Skin epidermis (tissue), 12 donors: ENCODE results near the gene DCTD.

Source experiments
- H3K27ac ChIP-seq, 21 experiments: fragments of 200-600 bp; sonication (generic) in 11 of 21; one replicate each; pipeline ENCODE4 v1.5.0; 2020; ENCODE audit warnings: mild to moderate bottlenecking in 3 of 21, inconsistent platforms in 2 of 21, moderate library complexity in 2 of 21
- H3K4me3 ChIP-seq, 7 experiments: fragments of 200-600 bp; sonication (generic) in 2 of 7; one replicate each; pipeline ENCODE4 v1.5.0; 2020; ENCODE audit warnings: inconsistent platforms in 2 of 7, mild to moderate bottlenecking in 2 of 7, moderate library complexity in 1 of 7

The DCTD gene

DNA sequence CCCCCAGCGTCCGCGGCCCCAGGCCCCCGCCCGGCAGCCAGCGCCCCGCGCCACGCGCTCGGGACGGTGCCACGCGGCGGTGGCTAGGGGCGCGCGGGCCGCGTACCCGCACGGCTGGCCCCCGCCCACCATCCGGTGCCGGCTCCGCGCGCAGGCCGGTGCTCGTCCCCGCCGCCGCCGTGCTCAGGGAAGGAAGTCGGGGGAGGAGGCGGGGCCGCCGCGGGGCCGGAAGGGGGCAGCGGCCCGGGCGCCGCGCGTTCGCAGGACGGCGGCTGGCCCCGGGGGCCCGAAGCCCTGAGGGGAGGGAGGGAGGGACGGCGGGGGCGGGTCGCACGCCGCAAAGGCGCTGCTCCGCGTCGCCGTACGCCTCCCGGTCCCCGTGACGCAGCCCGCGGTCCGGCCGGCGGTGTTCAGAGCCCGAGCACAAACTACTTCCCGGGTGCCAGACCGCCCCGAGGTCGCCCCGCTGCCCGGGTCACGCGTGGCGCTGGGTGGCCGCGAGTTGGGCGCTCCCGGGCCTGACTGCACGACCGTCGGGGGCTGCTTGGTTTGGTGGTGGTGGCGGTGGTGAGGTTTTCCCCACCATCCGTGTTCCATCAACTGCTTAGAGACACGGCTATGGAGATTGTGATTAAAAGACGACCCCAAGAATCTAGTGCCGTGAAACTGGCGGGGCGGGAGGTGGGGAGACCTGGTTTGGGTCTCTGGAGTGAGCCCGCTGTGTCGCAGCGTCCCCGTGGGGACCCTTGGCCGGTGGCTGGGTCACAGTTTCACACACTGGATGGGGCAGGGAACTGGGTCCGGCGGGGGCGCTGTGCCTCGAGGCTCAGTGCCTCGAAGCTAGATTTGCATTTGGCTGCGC, at the start of gene DCTD:
DCTD (minus strand) TSS at position 205 of the 862 bp plus-strand sequence. CDS start 1,818 bp downstream, outside the sequence.
- Histone ChIP-seq H3K27ac (peak within 1 kb of the TSS; percentile 89 to 99 (median 96)), H3K4me3 (peak within 1 kb of the TSS; percentile 53 to 85 (median 64))

- Histone ChIP-seq H3K4me3 (no peak overlapping the region), H3K27ac (no peak overlapping the region)
These were observed 43.6 kb upstream of the DCTD start for GRCh38 chr4:182960746-182961145.

DNA sequence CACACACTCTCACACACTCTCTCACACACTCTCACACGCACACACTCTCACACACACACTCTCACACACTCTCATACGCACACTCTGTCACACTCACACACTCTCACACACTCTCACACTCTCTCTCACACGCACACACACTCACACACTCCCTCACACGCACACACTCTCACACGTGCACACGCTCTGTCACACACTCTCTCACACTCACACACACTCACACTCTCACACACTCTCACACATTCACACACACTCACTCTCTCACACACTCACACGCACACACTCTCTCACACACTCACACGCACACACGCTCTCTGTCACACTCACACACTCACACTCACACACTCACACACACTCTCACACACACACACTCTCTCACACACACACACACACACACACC, 43.0 kb upstream of the DCTD start:
- Histone ChIP-seq H3K27ac (no peak overlapping the region), H3K4me3 (no peak overlapping the region)

DNA sequence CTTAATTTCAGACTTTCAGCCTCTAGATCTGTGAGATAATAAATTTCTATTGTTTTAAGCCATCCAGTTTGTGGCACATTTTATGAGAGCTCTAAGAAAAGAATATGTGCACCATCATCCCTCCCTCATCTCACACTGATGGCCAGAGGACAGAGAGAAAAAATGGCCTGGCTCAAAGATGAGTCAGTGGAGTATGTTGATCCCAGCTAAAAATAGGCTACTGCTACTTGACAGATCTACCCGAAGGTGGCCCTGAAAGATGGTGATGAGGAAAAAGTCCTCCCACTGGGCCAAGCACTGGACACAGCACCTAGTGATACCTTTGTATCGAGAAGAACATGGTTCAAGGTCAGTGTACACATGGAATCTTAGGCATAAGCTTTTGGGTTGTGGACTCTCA, 38.2 kb upstream of the DCTD start:
- H3K4me3 ChIP-seq: no peak overlapping the region
- no peak overlapping the region for H3K27ac ChIP-seq

DNA sequence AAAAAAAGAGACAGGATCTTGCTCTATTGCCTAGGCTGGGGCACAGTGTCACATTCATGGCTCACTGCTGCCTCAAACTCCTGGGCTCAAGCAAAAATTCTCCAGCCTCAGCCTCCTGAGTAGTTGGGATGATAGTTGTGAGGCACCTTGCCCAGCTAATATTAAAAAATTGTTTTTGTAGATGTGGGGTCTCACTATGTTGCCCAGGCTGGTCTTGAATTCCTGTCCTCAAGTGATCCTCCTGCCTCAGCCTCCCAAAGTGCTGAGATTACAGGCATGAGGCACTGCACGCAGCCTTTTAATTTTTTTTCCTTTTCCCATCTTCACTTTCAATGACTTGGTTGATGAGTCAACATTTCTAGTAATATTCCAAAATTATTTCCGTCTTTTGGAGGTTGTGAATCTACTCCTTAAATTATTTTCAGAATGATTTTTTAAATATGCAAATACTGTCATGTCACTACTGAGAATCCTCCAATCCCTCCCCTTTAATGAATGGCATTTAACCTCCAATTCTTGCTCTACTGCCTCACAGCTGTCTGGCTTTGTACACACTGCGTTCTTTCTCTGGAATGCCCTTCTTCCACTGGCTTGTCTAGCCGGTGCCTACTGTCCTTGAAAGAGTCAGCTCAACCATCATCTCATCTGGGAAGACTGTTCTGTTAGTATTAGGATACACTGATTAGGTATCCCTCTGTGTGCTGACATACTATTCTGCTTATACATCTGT, 27.5 kb upstream of the DCTD start:
- Histone ChIP-seq H3K4me3 (no peak overlapping the region), H3K27ac (no peak overlapping the region)

DNA sequence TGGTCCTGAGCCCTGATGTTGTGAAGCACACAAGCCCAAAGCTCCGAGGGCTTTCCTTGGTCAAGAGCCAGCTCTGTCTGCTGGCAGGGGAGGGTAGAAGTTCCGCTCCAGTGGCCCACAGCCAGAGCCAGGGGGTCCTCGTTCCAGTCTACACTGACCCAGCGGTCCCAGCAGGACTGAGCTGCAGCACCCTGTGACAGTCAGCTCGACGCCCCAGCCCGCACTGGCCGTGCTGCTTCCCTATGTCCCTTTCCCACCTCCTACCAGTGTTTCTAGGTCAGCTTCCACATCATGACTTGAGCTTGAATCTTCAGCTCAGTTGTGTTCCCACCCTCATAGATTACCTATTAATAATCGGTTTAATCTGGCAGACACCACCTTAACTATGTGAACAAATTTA, 22.5 kb upstream of the DCTD start:
- no peak overlapping the region for H3K27ac ChIP-seq
- no peak overlapping the region for H3K4me3 ChIP-seq

GRCh38 chr4:182938205-182938645, 21.0 kb upstream of the DCTD start:
- Histone ChIP-seq H3K27ac (no peak overlapping the region), H3K4me3 (no peak overlapping the region)

GRCh38 chr4:182937268-182938204, 20.4 kb upstream of the DCTD start:
- H3K4me3 ChIP-seq: no peak overlapping the region
- no peak overlapping the region for H3K27ac ChIP-seq

DNA sequence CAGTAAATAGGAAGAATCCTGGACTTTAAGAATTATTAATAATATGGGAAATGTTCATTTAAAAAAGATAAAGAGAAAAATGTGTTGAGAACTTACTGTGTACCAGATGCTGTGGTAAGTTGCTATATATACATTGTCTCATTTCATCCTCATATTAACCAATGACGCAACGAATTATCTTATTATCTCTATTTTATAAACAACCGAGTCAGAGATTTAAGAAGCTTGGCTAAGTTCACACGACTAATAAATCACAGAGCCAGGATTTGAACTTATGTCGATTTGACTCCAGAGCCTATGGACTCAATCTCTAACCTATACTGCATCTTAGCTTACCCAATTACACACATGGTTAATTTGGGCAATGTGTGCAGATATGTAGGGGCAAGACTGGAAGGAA, 15.5 kb upstream of the DCTD start:
- no peak overlapping the region for H3K27ac ChIP-seq

GRCh38 chr4:182931691-182932345, 14.6 kb upstream of the DCTD start:
- no peak overlapping the region for H3K4me3 ChIP-seq
- H3K27ac ChIP-seq: no peak overlapping the region

More for the DNA sequence above, 15.5 kb upstream of the DCTD start:
- H3K4me3 ChIP-seq: no peak overlapping the region

DNA sequence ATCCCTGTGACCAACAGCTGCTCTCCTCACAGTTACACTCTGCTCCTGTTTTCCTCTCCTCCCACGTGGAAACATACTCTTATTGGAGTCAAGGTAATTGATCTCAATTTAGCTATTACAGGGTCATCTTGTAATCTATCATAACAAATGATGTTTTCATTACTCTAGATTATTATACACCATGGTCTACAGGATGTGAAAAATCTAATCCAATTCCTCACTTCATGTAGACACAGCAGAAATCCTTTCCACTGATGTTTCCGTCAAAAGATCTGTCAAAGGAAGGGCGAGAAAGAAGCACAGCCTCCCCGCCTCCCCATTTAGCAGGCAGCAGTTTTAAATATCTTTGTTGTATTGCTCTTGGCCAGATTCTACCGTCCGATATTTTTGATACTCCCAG, 13.7 kb upstream of the DCTD start:
- Histone ChIP-seq H3K4me3 (no peak overlapping the region), H3K27ac (no peak overlapping the region)

DNA sequence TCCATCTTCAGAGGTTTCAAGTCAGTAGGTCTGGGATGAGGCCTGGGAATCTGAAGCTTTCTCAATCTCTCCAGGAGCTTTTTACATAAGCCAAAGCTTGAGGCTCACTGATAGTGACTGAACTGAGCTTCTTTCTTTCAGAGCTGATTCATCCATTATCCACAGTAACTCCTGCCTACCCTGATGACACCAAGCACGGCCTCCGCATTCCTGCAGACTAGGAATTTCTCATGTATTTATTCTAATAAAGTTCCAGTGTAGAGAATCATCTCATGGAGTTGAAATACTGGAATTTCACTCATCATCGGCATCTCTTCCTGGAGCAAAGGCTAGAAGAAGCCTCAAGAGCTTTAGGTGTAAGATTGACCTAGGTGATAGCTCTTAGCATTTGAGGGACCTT, 12.1 kb upstream of the DCTD start:
- Histone ChIP-seq H3K4me3 (no peak overlapping the region), H3K27ac (no peak overlapping the region)

- Histone ChIP-seq H3K4me3 (no peak overlapping the region), H3K27ac (no peak overlapping the region)
These were observed 10.9 kb upstream of the DCTD start for GRCh38 chr4:182928061-182928460.

- no peak overlapping the region for H3K27ac ChIP-seq
These were observed 10.3 kb upstream of the DCTD start for GRCh38 chr4:182927505-182927904.

DNA sequence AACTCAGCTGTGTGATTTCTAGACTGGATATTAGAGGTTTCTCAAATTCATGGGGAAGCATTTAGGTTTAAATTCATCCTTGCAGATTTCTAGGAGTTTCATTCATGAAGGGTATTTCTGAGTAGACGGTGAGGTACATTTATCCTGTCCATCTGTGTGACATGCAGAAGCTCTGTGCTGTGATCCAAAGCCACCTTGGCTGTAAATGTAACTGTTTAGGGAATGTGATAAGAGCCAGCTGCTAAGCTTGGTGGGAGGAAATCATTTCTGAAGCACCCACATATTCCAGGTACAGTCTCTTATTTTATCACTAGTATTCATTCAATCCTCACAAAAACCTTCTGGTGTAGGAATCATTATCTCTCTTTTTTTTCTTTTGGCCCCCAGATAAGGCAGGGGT, 8.7 kb upstream of the DCTD start:
- Histone ChIP-seq H3K27ac (no peak overlapping the region), H3K4me3 (no peak overlapping the region)

More at GRCh38 chr4:182927505-182927904, 10.3 kb upstream of the DCTD start:
- H3K4me3 ChIP-seq: no peak overlapping the region

GRCh38 chr4:182925298-182925757, 8.1 kb upstream of the DCTD start:
- Histone ChIP-seq H3K27ac (no peak overlapping the region), H3K4me3 (no peak overlapping the region)

DNA sequence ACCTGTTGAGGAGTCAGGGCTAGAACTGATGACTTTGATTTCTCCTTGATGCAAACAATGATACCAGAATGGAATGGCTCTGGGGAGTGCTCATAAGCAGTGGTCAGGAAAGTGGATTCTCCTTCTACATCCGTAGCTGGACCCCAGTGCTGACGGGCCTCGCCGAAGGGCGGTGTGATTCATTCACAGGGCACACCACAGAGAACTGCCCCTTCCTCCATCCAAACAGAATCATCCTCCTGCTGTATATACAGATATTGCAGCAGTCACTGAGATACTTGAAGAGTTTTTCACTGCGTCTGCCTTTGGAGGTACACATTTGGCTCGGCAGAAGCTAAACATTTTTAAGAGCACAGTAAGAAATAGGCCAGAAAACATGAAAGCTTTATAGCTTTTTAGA, 7.3 kb upstream of the DCTD start:
- Histone ChIP-seq H3K4me3 (no peak overlapping the region), H3K27ac (no peak overlapping the region)

GRCh38 chr4:182923796-182924340, 6.7 kb upstream of the DCTD start:
- no peak overlapping the region for H3K27ac ChIP-seq

DNA sequence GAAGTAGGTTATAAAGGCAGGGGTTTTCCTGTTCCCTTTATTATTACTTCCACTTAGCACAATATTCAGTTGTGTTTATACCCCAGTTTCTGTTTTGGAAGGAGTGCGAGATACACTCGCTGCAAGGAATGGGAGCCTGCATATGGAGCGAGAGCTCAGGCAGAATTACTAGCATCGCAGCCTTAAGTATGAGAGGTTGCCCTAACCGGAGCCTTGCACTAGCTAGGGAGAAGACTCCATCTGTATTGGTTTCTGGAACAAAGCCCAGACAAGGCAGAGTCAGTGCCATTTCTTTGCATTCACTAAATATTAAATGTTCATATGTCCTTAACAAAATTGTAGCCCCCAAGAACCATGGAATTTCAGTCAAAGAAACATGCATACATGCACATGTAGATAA, 6.2 kb upstream of the DCTD start:
- Histone ChIP-seq H3K4me3 (no peak overlapping the region), H3K27ac (no peak overlapping the region)

More at GRCh38 chr4:182923796-182924340, 6.7 kb upstream of the DCTD start:
- no peak overlapping the region for H3K4me3 ChIP-seq
